PC-9 (cell line): ENCODE measurements around the gene PCP2. TPM values are rescaled to one million over a fixed set of nuclear protein-coding genes. Genes with fewer than 3 reads are reported as not detected.

ENCODE experiments used
- BruUV-seq: library from RNA; stranded (reverse); fragments of 400-500 nt; replicated peaks from 2 replicates; lab custom pipeline; 2021; lab: Mats Ljungman, UMichigan
- CTCF ChIA-PET: fragments of 300-600 bp; sonication (Branson Sonifier 250); formaldehyde crosslinking; loops from one replicate; lab custom pipeline; 2022; ENCODE audit warnings: antibody characterized with exemption; lab: Charles Lee
- POLR2A ChIA-PET: fragments of 300-600 bp; sonication (Branson Sonifier 250); formaldehyde crosslinking; loops from one replicate; lab custom pipeline; 2022; ENCODE audit warnings: antibody characterized with exemption; ENCODE audit not compliant: unreplicated experiment; lab: Charles Lee
- DNase-seq, 2 experiments: peaks; one replicate each; pipeline versions ENCODE4 v3.0.0 to v3.0.0-alpha.2; 2015 to 2022; ENCODE audit warnings: mixed read lengths in 1 of 2
- H2AFZ ChIP-seq: fragments of 200-600 bp; sonication (generic); 2 replicates; pipeline ENCODE4 v1.8.1; 2017; ENCODE audit warnings: antibody characterized with exemption
- H3F3A ChIP-seq: fragments of 200-600 bp; sonication (generic); 2 replicates; pipeline ENCODE4 v1.8.1; 2017; ENCODE audit warnings: antibody characterized with exemption, mild to moderate bottlenecking, low read depth; ENCODE audit not compliant: insufficient read depth
- H3K27ac ChIP-seq: fragments of 200-600 bp; sonication (generic); 2 replicates; pipeline ENCODE4 v1.6.1; 2016; ENCODE audit warnings: mixed run types
- H3K27me3 ChIP-seq: fragments of 200-600 bp; sonication (generic); 2 replicates; pipeline ENCODE4 v1.6.1; 2016; ENCODE audit warnings: low read depth, mixed run types; ENCODE audit not compliant: insufficient read depth
- H3K36me3 ChIP-seq: fragments of 200-600 bp; sonication (generic); 2 replicates; pipeline ENCODE4 v1.6.1; 2016; ENCODE audit warnings: low read depth, mixed run types
- H3K4me1 ChIP-seq: fragments of 200-600 bp; sonication (generic); replicated peaks from 2 replicates; pipeline ENCODE4 v1.6.1; 2016; ENCODE audit warnings: mixed run types; ENCODE audit not compliant: insufficient read depth
- H3K4me2 ChIP-seq: fragments of 200-600 bp; sonication (generic); 2 replicates; pipeline ENCODE4 v1.6.1; 2017; ENCODE audit warnings: mixed run types
- H3K4me3 ChIP-seq: fragments of 200-600 bp; sonication (generic); 2 replicates; pipeline ENCODE4 v1.6.1; 2016; ENCODE audit warnings: mixed run types
- H3K79me2 ChIP-seq: fragments of 200-600 bp; sonication (generic); 2 replicates; pipeline ENCODE4 v1.6.1; 2017; ENCODE audit warnings: low read depth, mixed run types
- H3K9me2 ChIP-seq: fragments of 200-600 bp; sonication (generic); 2 replicates; pipeline ENCODE4 v1.8.1; 2017; ENCODE audit warnings: mild to moderate bottlenecking; ENCODE audit not compliant: insufficient read depth
- H3K9me3 ChIP-seq: fragments of 200-600 bp; sonication (generic); 2 replicates; pipeline ENCODE4 v1.8.1; 2016; ENCODE audit warnings: low read depth; ENCODE audit not compliant: insufficient read depth
- H4K20me1 ChIP-seq: fragments of 200-600 bp; sonication (generic); 2 replicates; pipeline ENCODE4 v1.8.1; 2017; ENCODE audit not compliant: insufficient read depth
- EZH2 ChIP-seq: fragments of 200-600 bp; sonication (generic); IDR thresholded peaks from 2 replicates; pipeline ENCODE4 v1.8.0; 2017; ENCODE audit warnings: antibody characterized with exemption, low read depth
- intact Hi-C: fragments of 100-400 bp; cut with micrococcal nuclease; formaldehyde crosslinking; loops from one replicate; pipeline ENCODE4 v1.10.0; 2022; ENCODE audit not compliant: unreplicated experiment
- total RNA-seq: library from RNA; stranded (reverse); gene quantifications from 2 replicates; pipeline ENCODE4 v1.2.3, GENCODE V29; 2021
- TF ChIP-seq, protein P1 (sequence below): fragments of 200-600 bp; sonication (generic); conservative IDR thresholded peaks from 2 replicates; pipeline ENCODE4 v1.6.1; 2017; ENCODE audit warnings: mixed run types, antibody characterized with exemption, mild to moderate bottlenecking, moderate library complexity

The PCP2 gene
- total RNA-seq, 1 experiment from 2014 or later, result 0.92 TPM

DNA sequence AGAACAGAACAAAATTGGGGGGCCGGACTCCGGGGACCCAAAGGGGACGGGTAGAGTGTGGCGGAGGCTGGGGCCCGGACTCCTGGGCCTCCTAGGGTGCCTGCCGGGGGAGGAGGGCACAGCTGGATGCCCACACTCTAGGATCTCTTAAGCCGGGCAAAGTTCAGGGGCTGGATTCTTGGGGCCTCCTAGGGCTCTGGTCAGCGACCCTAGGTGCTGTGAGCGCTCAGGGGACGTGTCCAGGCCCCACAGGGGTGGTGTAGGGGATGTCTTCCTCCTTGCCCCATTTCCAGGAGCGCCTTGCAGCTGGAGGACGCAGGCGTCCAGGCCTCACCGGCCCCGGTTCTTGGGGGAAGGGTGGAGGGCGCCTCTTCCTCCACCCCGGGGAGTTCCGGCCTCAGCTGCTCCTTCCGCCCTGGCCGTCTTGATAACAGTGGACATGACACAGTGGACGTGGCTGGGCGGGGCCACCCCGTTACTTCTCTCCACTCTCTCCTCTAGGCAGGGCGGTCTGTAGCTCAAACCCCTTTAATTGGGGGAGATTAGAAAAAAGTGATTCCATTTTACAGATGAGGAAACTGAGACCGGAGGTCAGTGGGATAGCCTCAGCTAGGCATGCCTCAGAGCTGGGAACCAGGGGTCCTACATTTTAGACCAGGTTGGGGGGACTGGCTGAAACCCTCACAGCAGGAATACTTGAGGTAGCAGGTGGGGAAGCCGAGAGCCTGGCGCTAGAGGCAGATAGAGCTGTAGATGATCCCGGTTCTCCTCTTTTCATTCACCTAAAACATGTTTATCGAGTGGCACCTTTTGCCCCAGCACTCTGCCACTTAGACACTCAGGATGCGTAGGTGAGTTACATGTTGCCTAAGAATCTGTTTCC is 4.1 kb upstream of the PCP2 start:
- no peaks in the 10 kb centered on the region for H3K9me2 ChIP-seq
- peak overlapping the region; percentile 86 for H2AFZ ChIP-seq
- H3K27me3 ChIP-seq, result no peaks in the 10 kb centered on the region
- intact Hi-C loops, result no loop called here
- ChIA-PET POLR2A (interaction anchor here (0.7 kb wide), 1 partner anchor 283 kb away, joined by 3 read pairs; no protein-coding TSS in a partner anchor), CTCF (interaction anchor here (0.6 to 1.1 kb wide), 2 partner anchors 162 to 170 kb away, joined by 3 to 5 read pairs; no protein-coding TSS in a partner anchor)
- H4K20me1 ChIP-seq, result peaks cover 13% of the 10 kb centered on the region
- no peak for TF ChIP-seq EZH2
- TF ChIP-seq, protein P1, sequence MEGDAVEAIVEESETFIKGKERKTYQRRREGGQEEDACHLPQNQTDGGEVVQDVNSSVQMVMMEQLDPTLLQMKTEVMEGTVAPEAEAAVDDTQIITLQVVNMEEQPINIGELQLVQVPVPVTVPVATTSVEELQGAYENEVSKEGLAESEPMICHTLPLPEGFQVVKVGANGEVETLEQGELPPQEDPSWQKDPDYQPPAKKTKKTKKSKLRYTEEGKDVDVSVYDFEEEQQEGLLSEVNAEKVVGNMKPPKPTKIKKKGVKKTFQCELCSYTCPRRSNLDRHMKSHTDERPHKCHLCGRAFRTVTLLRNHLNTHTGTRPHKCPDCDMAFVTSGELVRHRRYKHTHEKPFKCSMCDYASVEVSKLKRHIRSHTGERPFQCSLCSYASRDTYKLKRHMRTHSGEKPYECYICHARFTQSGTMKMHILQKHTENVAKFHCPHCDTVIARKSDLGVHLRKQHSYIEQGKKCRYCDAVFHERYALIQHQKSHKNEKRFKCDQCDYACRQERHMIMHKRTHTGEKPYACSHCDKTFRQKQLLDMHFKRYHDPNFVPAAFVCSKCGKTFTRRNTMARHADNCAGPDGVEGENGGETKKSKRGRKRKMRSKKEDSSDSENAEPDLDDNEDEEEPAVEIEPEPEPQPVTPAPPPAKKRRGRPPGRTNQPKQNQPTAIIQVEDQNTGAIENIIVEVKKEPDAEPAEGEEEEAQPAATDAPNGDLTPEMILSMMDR, result no peak
- H3K79me2 ChIP-seq, result peaks cover 30% of the 10 kb centered on the region
- peak in 1 of 2 experiments; percentile 41 for DNase-seq
- H3F3A ChIP-seq, result peaks cover 46% of the 10 kb centered on the region
- peak overlapping the region; percentile 89 for H3K4me3 ChIP-seq
- peak overlapping the region; percentile 71 for H3K4me2 ChIP-seq
- H3K27ac ChIP-seq, result peak overlapping the region; percentile 37
- H3K9me3 ChIP-seq, result no peaks in the 10 kb centered on the region; the same call in 1 of the 2 replicates
- TSS peak; percentile 25 for BruUV-seq
- no peaks in the 10 kb centered on the region for H3K36me3 ChIP-seq
- peaks cover 11% of the 10 kb centered on the region; the same call in 1 of the 2 replicates for H3K4me1 ChIP-seq

DNA sequence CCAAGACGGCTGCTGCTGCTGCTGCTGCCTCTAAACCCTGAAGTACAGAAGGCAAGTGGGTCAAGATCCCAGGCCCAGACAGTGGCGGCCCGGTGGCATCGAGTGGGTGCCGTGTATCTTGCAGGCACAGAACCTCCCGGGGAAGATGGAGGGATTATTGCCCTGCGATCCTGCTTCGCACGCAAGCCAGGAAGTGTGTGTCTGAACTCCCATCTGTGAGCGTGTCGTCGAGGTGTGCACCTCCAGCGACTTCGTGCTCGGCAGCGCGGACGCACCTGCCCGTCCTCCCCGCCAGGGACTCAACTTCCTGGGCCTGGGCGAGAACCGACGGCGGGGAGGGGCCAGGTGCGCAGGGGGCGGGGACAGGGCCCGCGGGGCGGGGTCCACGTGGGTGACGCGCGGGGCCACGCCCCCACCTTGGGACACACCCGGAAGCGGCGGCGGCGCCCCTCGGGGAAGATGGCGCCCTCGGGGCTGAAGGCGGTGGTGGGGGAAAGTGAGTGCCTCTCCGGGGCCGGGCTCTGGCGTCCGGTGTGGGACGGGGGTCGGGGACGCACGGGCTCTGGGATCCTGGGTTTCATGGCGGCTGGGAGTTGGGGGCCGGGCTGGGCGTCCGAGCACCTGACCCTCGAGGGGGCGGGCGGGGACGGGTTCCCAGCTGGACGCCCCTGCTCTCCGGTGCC is 3.3 kb upstream of the PCP2 start, which contains the start of gene STXBP2:
TSS of gene STXBP2 (plus strand) at position 420 of the 683 bp plus-strand sequence. CDS start at position 460, 40 bp downstream.
- intact Hi-C loops, result no loop called here
- BruUV-seq, result no TSS peak

More for the DNA sequence above, 3.3 kb upstream of the PCP2 start, which contains the start of gene STXBP2:
- H3K4me1 ChIP-seq, result peaks cover 11% of the 10 kb centered on the region; the same call in 1 of the 2 replicates
- peak; percentile 69 to 89 for DNase-seq
- H4K20me1 ChIP-seq, result peaks cover 13% of the 10 kb centered on the region
- peak within 1 kb of the TSS; percentile 37 for H3K27ac ChIP-seq
- no peaks in the 10 kb centered on the region for H3K27me3 ChIP-seq
- no peaks in the 10 kb centered on the region for H3K9me2 ChIP-seq
- peak within 1 kb of the TSS; percentile 71 for H3K4me2 ChIP-seq
- H3K36me3 ChIP-seq, result no peaks in the 10 kb centered on the region
- peaks cover 33% of the 10 kb centered on the region for H3K79me2 ChIP-seq
- peak within 1 kb of the TSS; percentile 89 for H3K4me3 ChIP-seq
- H3K9me3 ChIP-seq, result no peaks in the 10 kb centered on the region; the same call in 1 of the 2 replicates
- peak within 1 kb of the TSS; percentile 86 for H2AFZ ChIP-seq
- peaks cover 46% of the 10 kb centered on the region for H3F3A ChIP-seq
- no peak for TF ChIP-seq EZH2
- TF ChIP-seq, protein P1, result no peak
- ChIA-PET POLR2A (no interaction called here), CTCF (interaction anchor here (1.1 kb wide), 1 partner anchor 163 kb away, joined by 3 read pairs; no protein-coding TSS in a partner anchor)
